Endothelial cell of umbilical vein (primary cell): ENCODE results near the gene CRELD2. TPM values are rescaled to one million over a fixed set of nuclear protein-coding genes. Genes with fewer than 3 reads are reported as not detected.

Experiments
- BruUV-seq: library from RNA; stranded (reverse); fragments of 400-500 nt; replicated peaks from 2 replicates; lab custom pipeline; 2021; lab: Mats Ljungman, UMichigan
- CTCF ChIA-PET: fragments of 300-600, 350-600 bp; sonication (Branson Sonifier 250); formaldehyde crosslinking; loops from one replicate; lab custom pipeline; 2021; ENCODE audit warnings: antibody characterized with exemption, inconsistent platforms; lab: Charles Lee
- POLR2A ChIA-PET: fragments of 300-600, 350-600 bp; sonication (Branson Sonifier 250); formaldehyde crosslinking; loops from one replicate; lab custom pipeline; 2021; ENCODE audit warnings: antibody characterized with exemption, inconsistent platforms; lab: Charles Lee
- DNase-seq: peaks from one replicate; pipeline ENCODE4 v3.0.0-alpha.2; 2011; ENCODE audit warnings: low read depth, low spot score
- FAIRE-seq: peaks from 2 replicates; lab custom pipeline; 2011; peaks lifted over from hg19 to GRCh38; lab: Jason Lieb, UNC
- H2AFZ ChIP-seq: 2 replicates; pipeline ENCODE4 v1.6.0; 2012; ENCODE audit warnings: low read depth, low read length, control low read depth, inconsistent platforms
- H3K27ac ChIP-seq: 2 replicates; pipeline ENCODE4 v1.5.1; 2011; ENCODE audit warnings: low read depth, mild to moderate bottlenecking, control low read depth, low read length, moderate library complexity; ENCODE audit not compliant: insufficient read depth
- H3K27me3 ChIP-seq, 2 experiments: 2 replicates each; pipeline versions ENCODE4 v1.6.0 to v1.6.1; 2011; ENCODE audit warnings: low read length in 2 of 2, mixed read lengths in 1 of 2; ENCODE audit not compliant: control insufficient read depth in 2 of 2, insufficient read depth in 2 of 2
- H3K36me3 ChIP-seq, 2 experiments: 2 replicates in 1 of 2; 3 replicates in 1 of 2; pipeline ENCODE4 v1.5.1; 2011; ENCODE audit warnings: low read length in 2 of 2, mild to moderate bottlenecking in 1 of 2, moderate library complexity in 1 of 2; ENCODE audit not compliant: control insufficient read depth in 2 of 2, insufficient read depth in 2 of 2; ENCODE audit errors: extremely low read depth in 1 of 2
- H3K4me1 ChIP-seq: 3 replicates; pipeline ENCODE4 v1.5.1; 2011; ENCODE audit warnings: mild to moderate bottlenecking, low read length; ENCODE audit not compliant: control insufficient read depth, insufficient read depth; ENCODE audit errors: extremely low read depth
- H3K4me2 ChIP-seq: 2 replicates; pipeline ENCODE4 v1.6.1; 2011; ENCODE audit warnings: low read length, control low read depth, mixed read lengths; ENCODE audit not compliant: insufficient read depth
- H3K4me3 ChIP-seq, 3 experiments: fragments of 200-600 bp in 1 of 3; sonication (generic), shearing (Covaris generic) in 1 of 3; replicated peaks in 1 of 3; 2 replicates each; pipeline ENCODE4 v1.5.1; 2011 to 2016; ENCODE audit warnings: control low read depth in 3 of 3, low read length in 3 of 3, mild to moderate bottlenecking in 2 of 3, inconsistent platforms in 1 of 3, low read depth in 1 of 3, moderate library complexity in 1 of 3; ENCODE audit not compliant: insufficient read depth in 1 of 3
- H3K79me2 ChIP-seq: 2 replicates; pipeline ENCODE4 v1.6.0; 2012; ENCODE audit warnings: low read length, inconsistent platforms; ENCODE audit not compliant: control insufficient read depth, insufficient read depth
- H3K9ac ChIP-seq: replicated peaks from 2 replicates; pipeline ENCODE3; 2011; ENCODE audit warnings: low read length, control low read depth; ENCODE audit not compliant: insufficient read depth; ENCODE audit errors: extremely low read depth
- H3K9me1 ChIP-seq: replicated peaks from 3 replicates; pipeline ENCODE4 v1.6.0; 2011; ENCODE audit warnings: mild to moderate bottlenecking, low read length; ENCODE audit not compliant: control insufficient read depth, insufficient read depth; ENCODE audit errors: extremely low read depth
- H3K9me3 ChIP-seq: replicated peaks from 2 replicates; pipeline ENCODE4 v1.5.1; 2012; ENCODE audit warnings: low read length, inconsistent platforms; ENCODE audit not compliant: control insufficient read depth, insufficient read depth
- H4K20me1 ChIP-seq: replicated peaks from 2 replicates; pipeline ENCODE3; 2011; ENCODE audit warnings: mild to moderate bottlenecking, low read length; ENCODE audit not compliant: control insufficient read depth, insufficient read depth; ENCODE audit errors: extremely low read depth
- EZH2 ChIP-seq: IDR thresholded peaks from 2 replicates; pipeline ENCODE4 v1.6.1; 2012; ENCODE audit warnings: borderline replicate concordance, low read depth, mild to moderate bottlenecking, moderate library complexity, low read length, inconsistent platforms; ENCODE audit not compliant: severe bottlenecking
- FOS ChIP-seq: IDR thresholded peaks from 2 replicates; pipeline ENCODE4 v1.6.1; 2011; ENCODE audit warnings: mild to moderate bottlenecking, low read length, moderate library complexity, borderline replicate concordance; ENCODE audit not compliant: insufficient read depth
- GATA2 ChIP-seq: IDR thresholded peaks from 2 replicates; pipeline ENCODE4 v1.7.0; 2011; ENCODE audit warnings: low read depth, mild to moderate bottlenecking, moderate library complexity, mixed read lengths, low read length; ENCODE audit not compliant: insufficient read length, insufficient read depth
- JUN ChIP-seq: IDR thresholded peaks from 2 replicates; pipeline ENCODE4 v1.6.1; 2011; ENCODE audit warnings: borderline replicate concordance, low read depth; ENCODE audit not compliant: insufficient read length, insufficient read depth
- MYC ChIP-seq: IDR thresholded peaks from one replicate; pipeline ENCODE4 v1.6.1; 2011; ENCODE audit warnings: mild to moderate bottlenecking, low read depth, low read length
- POLR2A ChIP-seq: IDR thresholded peaks from 2 replicates; pipeline ENCODE4 v1.6.1; 2012; ENCODE audit warnings: low read depth, mild to moderate bottlenecking, control low read depth, low read length
- POLR2AphosphoS5 ChIP-seq: IDR thresholded peaks from 2 replicates; pipeline ENCODE4 v1.6.1; 2012; ENCODE audit warnings: low read depth, mild to moderate bottlenecking, control low read depth, low read length, moderate library complexity; ENCODE audit not compliant: insufficient read depth
- dilution Hi-C: fragments of 300-500 bp; cut with MboI; formaldehyde crosslinking; loops from one replicate; pipeline ENCODE4 v1.15.0; 2019; ENCODE audit warnings: low sequenced_read_pairs; ENCODE audit not compliant: extremely low pct_ligation_motif_present
- intact Hi-C: fragments of 100-400 bp; cut with micrococcal nuclease; formaldehyde crosslinking; loops from one replicate; pipeline ENCODE4 v1.10.0; 2022
- polyA plus RNA-seq, 4 experiments: library from polyadenylated mRNA; depleted of rRNA in 3 of 4; stranded (reverse) in 3 of 4; unstranded in 1 of 4; fragments of >200 nt; gene quantifications; 2 replicates each; pipeline versions ENCODE4 v1.2.1 to v1.2.3, GENCODE V29; 2011 to 2012; ENCODE audit warnings: missing spikeins in 1 of 4
- total RNA-seq: library from RNA; stranded (reverse); gene quantifications from 2 replicates; pipeline ENCODE4 v1.2.3, GENCODE V29; 2021
- TF ChIP-seq, protein P1 (sequence below), 2 donors: IDR thresholded peaks; 1 replicate in 1 of 2; 2 replicates in 1 of 2; pipeline ENCODE4 v1.5.1; 2011; ENCODE audit warnings: low read length in 2 of 2, mild to moderate bottlenecking in 2 of 2, moderate library complexity in 2 of 2, control low read depth in 1 of 2, inconsistent platforms in 1 of 2, low read depth in 1 of 2; ENCODE audit not compliant: insufficient read depth in 1 of 2; ENCODE audit errors: extremely low read depth in 1 of 2
- TF ChIP-seq, protein P2 (sequence below): IDR thresholded peaks from 2 replicates; pipeline ENCODE4 v1.6.1; 2011; ENCODE audit not compliant: insufficient read depth, insufficient read length

The CRELD2 gene
- total and polyA plus RNA-seq, 2 donors (not counting 3 experiments of a cell fraction or from before 2014, with no cell fraction given) = 71.0 to 86.3 TPM

DNA sequence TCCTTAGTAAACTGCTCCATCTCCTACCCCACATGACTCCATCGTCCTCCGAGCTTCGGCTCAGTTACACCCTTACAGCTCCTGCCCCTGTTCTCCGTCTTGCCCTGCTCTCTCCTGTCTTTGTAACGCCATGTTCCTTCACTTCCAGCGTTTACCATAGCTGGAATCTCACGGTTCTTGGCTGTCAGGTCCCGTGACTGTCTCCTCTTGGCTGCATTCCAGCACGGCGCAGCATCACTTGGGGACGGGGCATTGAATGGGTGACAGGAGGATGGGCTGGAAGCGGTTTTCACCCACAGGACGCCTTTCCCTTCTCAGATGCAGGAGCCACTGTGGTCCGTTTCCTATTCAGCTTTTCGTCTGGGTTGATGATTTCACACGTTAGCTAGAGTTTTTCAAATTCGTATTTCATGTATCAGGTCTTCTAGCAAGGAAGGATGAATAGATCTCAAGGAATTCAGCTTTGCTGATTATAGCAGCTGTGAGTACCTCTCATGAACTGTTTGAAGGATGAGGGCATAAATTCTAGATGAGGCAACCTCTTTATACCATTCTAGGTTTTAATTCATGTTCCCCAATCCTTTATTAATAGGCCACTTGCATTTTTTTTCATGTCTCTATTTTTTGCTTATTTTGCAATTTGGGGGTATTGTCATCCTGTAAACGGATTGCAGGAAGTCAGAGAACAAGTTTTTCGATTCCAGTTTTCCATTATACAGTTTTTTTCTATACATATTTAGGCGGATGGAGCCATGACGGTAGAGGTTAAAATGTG is 35.7 kb upstream of the CRELD2 start:
- H2AFZ ChIP-seq = no peak overlapping the region
- no peaks in the 10 kb centered on the region for H3K9me1 ChIP-seq
- dilution Hi-C loops = no loop called here
- no peak overlapping the region for H3K27ac ChIP-seq
- DNase-seq (no peak), FAIRE-seq (peak; percentile 21)
- H3K36me3 ChIP-seq = peaks cover 0 to 25% of the 10 kb centered on the region in 2 experiments
- H3K9ac ChIP-seq = no peak overlapping the region
- H3K27me3 ChIP-seq = no peaks in the 10 kb centered on the region
- peaks cover 13% of the 10 kb centered on the region for H3K4me1 ChIP-seq
- H3K4me3 ChIP-seq = no peak overlapping the region
- peaks cover 74% of the 10 kb centered on the region for H3K79me2 ChIP-seq
- TF ChIP-seq, protein P1, sequence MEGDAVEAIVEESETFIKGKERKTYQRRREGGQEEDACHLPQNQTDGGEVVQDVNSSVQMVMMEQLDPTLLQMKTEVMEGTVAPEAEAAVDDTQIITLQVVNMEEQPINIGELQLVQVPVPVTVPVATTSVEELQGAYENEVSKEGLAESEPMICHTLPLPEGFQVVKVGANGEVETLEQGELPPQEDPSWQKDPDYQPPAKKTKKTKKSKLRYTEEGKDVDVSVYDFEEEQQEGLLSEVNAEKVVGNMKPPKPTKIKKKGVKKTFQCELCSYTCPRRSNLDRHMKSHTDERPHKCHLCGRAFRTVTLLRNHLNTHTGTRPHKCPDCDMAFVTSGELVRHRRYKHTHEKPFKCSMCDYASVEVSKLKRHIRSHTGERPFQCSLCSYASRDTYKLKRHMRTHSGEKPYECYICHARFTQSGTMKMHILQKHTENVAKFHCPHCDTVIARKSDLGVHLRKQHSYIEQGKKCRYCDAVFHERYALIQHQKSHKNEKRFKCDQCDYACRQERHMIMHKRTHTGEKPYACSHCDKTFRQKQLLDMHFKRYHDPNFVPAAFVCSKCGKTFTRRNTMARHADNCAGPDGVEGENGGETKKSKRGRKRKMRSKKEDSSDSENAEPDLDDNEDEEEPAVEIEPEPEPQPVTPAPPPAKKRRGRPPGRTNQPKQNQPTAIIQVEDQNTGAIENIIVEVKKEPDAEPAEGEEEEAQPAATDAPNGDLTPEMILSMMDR (IDR thresholded peaks at IDR 0.05; ENCODE audit: extremely low read depth in 1 of 2, insufficient read depth in 1 of 2, low read depth in 1 of 2, low read length in 2 of 2) = no peak
- no peak for TF ChIP-seq POLR2AphosphoS5
- TF ChIP-seq JUN = no peak
- TF ChIP-seq POLR2A = no peak
- TF ChIP-seq MYC = no peak
- TF ChIP-seq, protein P2, sequence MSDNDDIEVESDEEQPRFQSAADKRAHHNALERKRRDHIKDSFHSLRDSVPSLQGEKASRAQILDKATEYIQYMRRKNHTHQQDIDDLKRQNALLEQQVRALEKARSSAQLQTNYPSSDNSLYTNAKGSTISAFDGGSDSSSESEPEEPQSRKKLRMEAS = no peak
- TF ChIP-seq EZH2 = no peak
- TF ChIP-seq GATA2 = no peak
- no peak for TF ChIP-seq FOS
- no peaks in the 10 kb centered on the region for H3K9me3 ChIP-seq
- no peaks in the 10 kb centered on the region for H4K20me1 ChIP-seq
- intact Hi-C loops = no loop called here
- no TSS peak for BruUV-seq
- no peak overlapping the region for H3K4me2 ChIP-seq
- ChIA-PET CTCF (interaction anchor here (1.0 kb wide), 1 partner anchor 10 kb away, joined by 3 read pairs; no protein-coding TSS in a partner anchor), POLR2A (no interaction called here)
